Measurements from ENCODE around the gene TWNK.

DNA sequence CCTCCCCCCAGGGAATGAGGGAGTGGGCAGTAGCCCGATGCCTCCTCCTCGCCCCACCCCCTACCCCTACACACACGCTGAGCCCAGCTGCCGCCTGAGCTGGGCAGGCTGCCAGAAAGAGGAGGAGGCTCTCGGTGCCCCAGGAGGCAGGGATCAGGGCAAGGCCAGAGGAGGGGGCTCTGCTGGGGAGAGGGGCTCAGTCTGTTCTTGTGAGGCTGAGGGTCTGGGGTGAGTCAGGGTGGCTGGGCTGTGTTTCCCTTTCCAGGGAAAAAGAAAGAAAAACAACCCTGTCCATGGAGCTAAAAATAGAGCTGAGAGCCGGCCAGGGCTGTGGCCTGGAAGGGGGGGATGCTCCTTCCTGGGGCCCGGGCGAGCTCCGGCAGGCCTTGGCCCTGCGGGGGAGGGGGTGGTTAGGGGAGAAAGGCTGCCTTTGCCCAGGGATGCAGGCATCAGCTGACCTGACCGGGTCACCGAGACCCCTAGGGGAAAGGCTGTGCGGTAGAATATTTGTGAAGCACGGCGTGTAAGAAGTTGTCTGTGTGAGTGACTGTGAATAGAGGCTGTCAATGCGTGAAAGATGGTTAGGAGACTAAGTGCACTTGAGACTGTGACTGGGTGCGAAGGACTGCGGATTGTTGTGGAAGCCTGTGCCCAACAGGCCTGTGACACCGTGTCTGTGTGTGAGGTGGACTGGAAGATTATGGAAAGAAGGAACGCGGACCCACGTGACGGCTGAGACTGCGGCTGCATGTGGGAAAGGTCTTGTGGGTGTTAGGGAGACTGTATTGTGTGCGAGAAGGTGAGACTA is 11.0 kb downstream of the TWNK start:
- TF ChIP-seq POLR2A (IDR thresholded peaks at IDR 0.05; ENCODE audit: extremely low read depth, insufficient read length) (no peak), CTCF (IDR thresholded peaks at IDR 0.05; ENCODE audit: low read depth, low read length) (no peak), MYC (IDR thresholded peaks at IDR 0.05; ENCODE audit: low read depth, low read length) (peak; percentile 54)
- TF ChIP-seq, protein P1, sequence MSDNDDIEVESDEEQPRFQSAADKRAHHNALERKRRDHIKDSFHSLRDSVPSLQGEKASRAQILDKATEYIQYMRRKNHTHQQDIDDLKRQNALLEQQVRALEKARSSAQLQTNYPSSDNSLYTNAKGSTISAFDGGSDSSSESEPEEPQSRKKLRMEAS (IDR thresholded peaks at IDR 0.05; ENCODE audit: low read depth, low read length) = peak; percentile 9; the same call in 1 of the 2 replicates
